SK-N-SH (cell line): Measurements from ENCODE around the gene GMFB. TPM values are rescaled to one million over a fixed set of nuclear protein-coding genes. Genes with fewer than 3 reads are reported as not detected.

ENCODE experiments used
- CTCF ChIA-PET: fragments of 300-600, 350-600 bp; formaldehyde crosslinking; extraction: SDS; loops from one replicate; lab custom pipeline; 2021; lab: Yijun Ruan, JAX
- POLR2A ChIA-PET: fragments of 350-600 bp; sonication (Branson Sonifier 250); formaldehyde crosslinking; extraction: SDS; loops from one replicate; lab custom pipeline; 2020; ENCODE audit warnings: antibody characterized with exemption, inconsistent platforms; lab: Yijun Ruan, JAX
- DNase-seq: peaks from one replicate; pipeline ENCODE4 v3.0.0; 2012
- H2AFZ ChIP-seq: fragments of 200-600 bp; sonication (generic); 2 replicates; pipeline ENCODE4 v1.8.1; 2016; ENCODE audit warnings: antibody characterized with exemption, mild to moderate bottlenecking, low read depth
- H3F3A ChIP-seq: fragments of 200-600 bp; sonication (generic); replicated peaks from 2 replicates; pipeline ENCODE3; 2016; ENCODE audit warnings: antibody characterized with exemption, mild to moderate bottlenecking; ENCODE audit not compliant: insufficient read depth
- H3K27ac ChIP-seq, 2 experiments: fragments of 200-500 bp in 1 of 2; fragments of 200-600 bp in 1 of 2; sonication (Bioruptor generic) in 1 of 2; sonication (generic), shearing (Covaris generic) in 1 of 2; 2 replicates each; pipeline versions ENCODE4 v1.5.1 to v1.6.1; 2014 to 2016; ENCODE audit warnings: low read depth in 2 of 2, inconsistent platforms in 1 of 2, low read length in 1 of 2, mild to moderate bottlenecking in 1 of 2, mixed read lengths in 1 of 2
- H3K27me3 ChIP-seq: fragments of 200-600 bp; sonication (generic), shearing (Covaris generic); 2 replicates; pipeline ENCODE4 v1.6.1; 2016; ENCODE audit warnings: mixed run types; ENCODE audit not compliant: insufficient read depth
- H3K36me3 ChIP-seq, 2 experiments: fragments of 200-500 bp in 1 of 2; fragments of 200-600 bp in 1 of 2; sonication (Bioruptor generic) in 1 of 2; sonication (generic) in 1 of 2; replicated peaks in 1 of 2; 2 replicates each; pipeline versions ENCODE3 to v1.5.1; 2014 to 2016; ENCODE audit warnings: low read length in 1 of 2, mild to moderate bottlenecking in 1 of 2; ENCODE audit not compliant: insufficient read depth in 2 of 2, control insufficient read depth in 1 of 2
- H3K4me1 ChIP-seq, 2 experiments: fragments of 200-500 bp in 1 of 2; fragments of 200-600 bp in 1 of 2; sonication (Bioruptor generic) in 1 of 2; sonication (generic), shearing (Covaris generic) in 1 of 2; 2 replicates each; pipeline versions ENCODE4 v1.5.1 to v1.6.1; 2014 to 2016; ENCODE audit warnings: low read depth in 1 of 2, low read length in 1 of 2, mixed run types in 1 of 2; ENCODE audit not compliant: insufficient read depth in 2 of 2, control insufficient read depth in 1 of 2
- H3K4me2 ChIP-seq: fragments of 200-600 bp; sonication (generic), shearing (Covaris generic); 2 replicates; pipeline ENCODE4 v1.6.1; 2017; ENCODE audit warnings: mixed run types
- H3K4me3 ChIP-seq, 2 experiments: fragments of 200-500 bp in 1 of 2; fragments of 200-600 bp in 1 of 2; sonication (Bioruptor generic) in 1 of 2; sonication (generic), shearing (Covaris generic) in 1 of 2; 2 replicates each; pipeline versions ENCODE4 v1.5.1 to v1.8.1; 2014 to 2016; ENCODE audit warnings: low read depth in 2 of 2, inconsistent platforms in 1 of 2, low read length in 1 of 2, mild to moderate bottlenecking in 1 of 2, mixed read lengths in 1 of 2, moderate library complexity in 1 of 2
- H3K79me2 ChIP-seq: fragments of 200-600 bp; sonication (generic); 2 replicates; pipeline ENCODE4 v1.8.1; 2017; ENCODE audit warnings: mild to moderate bottlenecking; ENCODE audit not compliant: insufficient read depth
- H3K9ac ChIP-seq: fragments of 200-600 bp; sonication (generic); 2 replicates; pipeline ENCODE4 v1.6.1; 2017; ENCODE audit warnings: mixed run types
- H3K9me2 ChIP-seq: fragments of 200-600 bp; sonication (generic); 2 replicates; pipeline ENCODE4 v1.6.1; 2017; ENCODE audit warnings: mixed run types
- H3K9me3 ChIP-seq: fragments of 200-600 bp; sonication (generic); 2 replicates; pipeline ENCODE4 v1.6.1; 2017; ENCODE audit warnings: mixed run types, mild to moderate bottlenecking, moderate library complexity
- H4K20me1 ChIP-seq: fragments of 200-600 bp; sonication (generic); 2 replicates; pipeline ENCODE4 v1.6.1; 2017; ENCODE audit warnings: mild to moderate bottlenecking, mixed run types; ENCODE audit not compliant: insufficient read depth
- CHD2 ChIP-seq: fragments of 150-350 bp; IDR thresholded peaks from 2 replicates; pipeline ENCODE4 v1.6.1; 2018; ENCODE audit warnings: low read length; ENCODE audit not compliant: partially characterized antibody
- CTCF ChIP-seq: fragments of 200-600 bp; sonication (generic); IDR thresholded peaks from 2 replicates; pipeline ENCODE4 v1.6.1; 2017; ENCODE audit warnings: antibody characterized with exemption, mild to moderate bottlenecking, moderate library complexity
- MEF2A ChIP-seq: IDR thresholded peaks from 2 replicates; pipeline ENCODE4 v1.4.0; 2012; ENCODE audit warnings: low read depth, borderline replicate concordance
- MXI1 ChIP-seq: IDR thresholded peaks from 2 replicates; pipeline ENCODE4 v1.6.1; 2012; ENCODE audit warnings: mild to moderate bottlenecking, low read depth, low read length, improper control_type of control experiment
- PBX3 ChIP-seq: IDR thresholded peaks from 2 replicates; pipeline ENCODE4; 2012
- RCOR1 ChIP-seq: fragments of 150-350 bp; IDR thresholded peaks from 2 replicates; pipeline ENCODE4 v1.6.1; 2017; ENCODE audit warnings: antibody characterized with exemption, low read length
- REST ChIP-seq: IDR thresholded peaks from 2 replicates; pipeline ENCODE4 v1.6.1; 2012; ENCODE audit warnings: mild to moderate bottlenecking, low read depth, low read length, moderate library complexity
- TEAD4 ChIP-seq: IDR thresholded peaks from 2 replicates; pipeline ENCODE4 v1.4.0; 2012; ENCODE audit warnings: mild to moderate bottlenecking, borderline replicate concordance; ENCODE audit not compliant: insufficient read depth
- WGBS: methylation state at CpG from one replicate; pipeline ENCODE4 v1.1.6; 2017; ENCODE audit warnings: low lambda C conversion rate; 5-methylcytosine and 5-hydroxymethylcytosine counted together
- polyA plus RNA-seq, 3 experiments: library from polyadenylated mRNA; depleted of rRNA; stranded (reverse); fragments of >200 nt; gene quantifications; 2 replicates each; pipeline ENCODE4 v1.2.3, GENCODE V29; 2012

Gene GMFB
- polyA plus RNA-seq, 1 of the 3 experiments (the other 2 are of a cell fraction): 9.4 TPM

GRCh38 chr14:54535126-54535525 is 46.3 kb upstream of the GMFB start:
- Histone ChIP-seq H2AFZ (no peak overlapping the region), H3K9ac (no peak overlapping the region), H4K20me1 (no peaks in the 10 kb centered on the region), H3F3A (peaks cover 1% of the 10 kb centered on the region), H3K79me2 (no peaks in the 10 kb centered on the region), H3K4me3 (no peak overlapping the region), H3K27ac (no peak overlapping the region), H3K9me2 (peaks cover 4% of the 10 kb centered on the region; the same call in 1 of the 2 replicates), H3K27me3 (no peaks in the 10 kb centered on the region), H3K9me3 (no peaks in the 10 kb centered on the region), H3K36me3 (peaks cover 43 to 61% of the 10 kb centered on the region in 2 experiments), H3K4me1 (peaks cover 0 to 3% of the 10 kb centered on the region in 2 experiments; a peak in 1 of 4 replicates), H3K4me2 (no peak overlapping the region)
- POLR2A ChIA-PET: no interaction called here
- CTCF ChIA-PET: interaction anchor here (1.3 to 2.3 kb wide), 2 partner anchors 15 to 29 kb away, joined by 5 to 7 read pairs; no protein-coding TSS in a partner anchor
- 80% methylated on average over 1 of the region's 1 CpG for WGBS
- TF ChIP-seq CTCF: no peak
- TF ChIP-seq TEAD4: no peak
- no peak for TF ChIP-seq PBX3
- no peak for TF ChIP-seq REST
- no peak for TF ChIP-seq RCOR1
- TF ChIP-seq CHD2: no peak
- no peak for DNase-seq

- TF ChIP-seq CHD2 (no peak), MXI1 (no peak), MEF2A (no peak)
- TF ChIP-seq, all 33 proteins: peak for 0
- Histone ChIP-seq H3K9me2 (peaks cover 4% of the 10 kb centered on the region; the same call in 1 of the 2 replicates), H3K4me3 (no peak overlapping the region), H3K79me2 (no peaks in the 10 kb centered on the region), H3K27me3 (no peaks in the 10 kb centered on the region), H3K36me3 (peaks cover 29 to 46% of the 10 kb centered on the region in 2 experiments), H3F3A (peaks cover 6% of the 10 kb centered on the region), H3K27ac (no peak overlapping the region), H3K4me1 (peaks cover 0 to 3% of the 10 kb centered on the region in 2 experiments; a peak in 2 of 4 replicates), H2AFZ (no peak overlapping the region), H4K20me1 (no peaks in the 10 kb centered on the region), H3K9me3 (no peaks in the 10 kb centered on the region), H3K9ac (no peak overlapping the region), H3K4me2 (no peak overlapping the region)
- ChIA-PET CTCF (no interaction called here), POLR2A (no interaction called here)
- 95% methylated on average over 1 of the region's 1 CpG for WGBS
- DNase-seq: no peak
Observed at GRCh38 chr14:54533100-54533499, 44.3 kb upstream of the GMFB start.
